ENCODE measurements around the gene COL25A1. TPM values are rescaled to one million over a fixed set of nuclear protein-coding genes. Genes with fewer than 3 reads are reported as not detected.

The COL25A1 gene
- total and polyA plus RNA-seq, 4 donors, result 0.61 to 4.4 (median 2.1) TPM

DNA sequence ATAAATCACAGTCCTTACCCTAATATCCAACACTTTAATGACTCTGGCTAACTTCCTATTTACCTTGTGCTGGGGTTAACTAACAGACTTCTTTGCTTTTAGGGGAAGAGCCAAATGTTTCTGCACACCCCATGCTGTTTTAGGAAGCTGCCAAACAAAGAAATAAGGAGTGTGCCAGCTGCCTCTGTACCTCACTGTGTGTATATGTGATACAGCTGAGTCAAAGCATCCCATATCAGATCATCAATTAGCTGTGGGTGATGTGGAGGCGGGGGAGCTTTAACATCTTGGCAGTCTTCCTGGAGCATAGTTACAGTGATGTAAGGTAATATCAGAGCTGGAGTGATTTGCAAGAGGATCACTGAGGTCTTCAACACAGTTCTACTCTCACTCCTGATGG, 95.4 kb downstream of the COL25A1 start:
- Histone ChIP-seq H3K4me3 (ENCODE audit: low read depth in 1 of 3, low read length in 3 of 3) (no peak overlapping the region), H3K4me1 (ENCODE audit: control insufficient read depth in 4 of 4, insufficient read depth in 4 of 4, low read length in 3 of 4) (no peaks in the 10 kb centered on the region), H3K9ac (ENCODE audit: low read depth in 1 of 2, low read length in 2 of 2) (no peak overlapping the region), H3K9me3 (ENCODE audit: control insufficient read depth in 4 of 4, low read length in 3 of 4) (no peaks in the 10 kb centered on the region), H3K36me3 (ENCODE audit: control insufficient read depth in 4 of 4, insufficient read depth in 3 of 4, low read depth in 1 of 4, low read length in 3 of 4) (no peaks in the 10 kb centered on the region), H3K27me3 (ENCODE audit: control insufficient read depth in 4 of 4, insufficient read depth in 4 of 4, low read length in 3 of 4) (no peaks in the 10 kb centered on the region), H3K27ac (ENCODE audit: low read depth in 1 of 2, low read length in 2 of 2) (no peak overlapping the region)
- no peak for DNase-seq (ENCODE audit: low spot score)
- TF ChIP-seq YY1 (IDR thresholded peaks at IDR 0.05) (no peak), JUND (IDR thresholded peaks at IDR 0.05) (no peak), FOXA1 (IDR thresholded peaks at IDR 0.05) (no peak), NR2F2 (IDR thresholded peaks at IDR 0.05) (no peak), EGR1 (IDR thresholded peaks at IDR 0.05; ENCODE audit: low read depth in 2 of 2) (no peak), RXRA (IDR thresholded peaks at IDR 0.05) (no peak), GABPA (IDR thresholded peaks at IDR 0.05 in 1 of 2, conservative IDR thresholded peaks at IDR 0.05 in 1 of 2) (no peak), SP1 (IDR thresholded peaks at IDR 0.05) (no peak), RAD21 (IDR thresholded peaks at IDR 0.05) (no peak), FOXA2 (IDR thresholded peaks at IDR 0.05) (no peak)
- TF ChIP-seq, protein P1, sequence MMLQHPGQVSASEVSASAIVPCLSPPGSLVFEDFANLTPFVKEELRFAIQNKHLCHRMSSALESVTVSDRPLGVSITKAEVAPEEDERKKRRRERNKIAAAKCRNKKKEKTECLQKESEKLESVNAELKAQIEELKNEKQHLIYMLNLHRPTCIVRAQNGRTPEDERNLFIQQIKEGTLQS (IDR thresholded peaks at IDR 0.05), result no peak
- TF ChIP-seq, protein P2, sequence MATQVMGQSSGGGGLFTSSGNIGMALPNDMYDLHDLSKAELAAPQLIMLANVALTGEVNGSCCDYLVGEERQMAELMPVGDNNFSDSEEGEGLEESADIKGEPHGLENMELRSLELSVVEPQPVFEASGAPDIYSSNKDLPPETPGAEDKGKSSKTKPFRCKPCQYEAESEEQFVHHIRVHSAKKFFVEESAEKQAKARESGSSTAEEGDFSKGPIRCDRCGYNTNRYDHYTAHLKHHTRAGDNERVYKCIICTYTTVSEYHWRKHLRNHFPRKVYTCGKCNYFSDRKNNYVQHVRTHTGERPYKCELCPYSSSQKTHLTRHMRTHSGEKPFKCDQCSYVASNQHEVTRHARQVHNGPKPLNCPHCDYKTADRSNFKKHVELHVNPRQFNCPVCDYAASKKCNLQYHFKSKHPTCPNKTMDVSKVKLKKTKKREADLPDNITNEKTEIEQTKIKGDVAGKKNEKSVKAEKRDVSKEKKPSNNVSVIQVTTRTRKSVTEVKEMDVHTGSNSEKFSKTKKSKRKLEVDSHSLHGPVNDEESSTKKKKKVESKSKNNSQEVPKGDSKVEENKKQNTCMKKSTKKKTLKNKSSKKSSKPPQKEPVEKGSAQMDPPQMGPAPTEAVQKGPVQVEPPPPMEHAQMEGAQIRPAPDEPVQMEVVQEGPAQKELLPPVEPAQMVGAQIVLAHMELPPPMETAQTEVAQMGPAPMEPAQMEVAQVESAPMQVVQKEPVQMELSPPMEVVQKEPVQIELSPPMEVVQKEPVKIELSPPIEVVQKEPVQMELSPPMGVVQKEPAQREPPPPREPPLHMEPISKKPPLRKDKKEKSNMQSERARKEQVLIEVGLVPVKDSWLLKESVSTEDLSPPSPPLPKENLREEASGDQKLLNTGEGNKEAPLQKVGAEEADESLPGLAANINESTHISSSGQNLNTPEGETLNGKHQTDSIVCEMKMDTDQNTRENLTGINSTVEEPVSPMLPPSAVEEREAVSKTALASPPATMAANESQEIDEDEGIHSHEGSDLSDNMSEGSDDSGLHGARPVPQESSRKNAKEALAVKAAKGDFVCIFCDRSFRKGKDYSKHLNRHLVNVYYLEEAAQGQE (IDR thresholded peaks at IDR 0.05), result no peak
- TF ChIP-seq, protein P3, sequence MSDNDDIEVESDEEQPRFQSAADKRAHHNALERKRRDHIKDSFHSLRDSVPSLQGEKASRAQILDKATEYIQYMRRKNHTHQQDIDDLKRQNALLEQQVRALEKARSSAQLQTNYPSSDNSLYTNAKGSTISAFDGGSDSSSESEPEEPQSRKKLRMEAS (IDR thresholded peaks at IDR 0.05), result no peak
- WGBS, result 84% methylated on average over 1 of the region's 1 CpG

DNA sequence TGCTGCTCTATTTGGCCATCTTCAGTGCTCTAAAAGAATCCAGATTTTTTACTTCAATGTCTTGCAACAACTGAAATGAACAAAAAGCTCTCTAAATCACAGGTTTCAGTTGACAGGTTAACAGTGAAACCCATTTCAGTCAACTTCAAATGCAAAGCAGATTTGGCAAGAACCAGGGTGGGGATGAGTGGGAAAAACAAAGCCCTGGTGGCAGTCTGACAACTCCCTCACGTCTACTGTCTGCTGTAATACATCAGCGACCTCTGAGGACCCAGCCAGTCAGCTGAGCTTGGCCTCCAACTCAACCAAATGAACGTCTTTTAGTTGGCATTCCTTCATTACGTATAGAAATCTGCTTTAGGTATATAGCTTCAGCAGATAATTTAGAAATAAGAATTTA, 95.8 kb downstream of the COL25A1 start:
- Histone ChIP-seq H3K4me1 (ENCODE audit: control insufficient read depth in 4 of 4, insufficient read depth in 4 of 4, low read length in 3 of 4) (no peaks in the 10 kb centered on the region), H3K27ac (ENCODE audit: low read depth in 1 of 2, low read length in 2 of 2) (no peak overlapping the region), H3K36me3 (ENCODE audit: control insufficient read depth in 4 of 4, insufficient read depth in 3 of 4, low read depth in 1 of 4, low read length in 3 of 4) (no peaks in the 10 kb centered on the region), H3K4me3 (ENCODE audit: low read depth in 1 of 3, low read length in 3 of 3) (no peak overlapping the region), H3K27me3 (ENCODE audit: control insufficient read depth in 4 of 4, insufficient read depth in 4 of 4, low read length in 3 of 4) (no peaks in the 10 kb centered on the region), H3K9ac (ENCODE audit: low read depth in 1 of 2, low read length in 2 of 2) (no peak overlapping the region), H3K9me3 (ENCODE audit: control insufficient read depth in 4 of 4, low read length in 3 of 4) (no peaks in the 10 kb centered on the region)
- DNase-seq (ENCODE audit: low spot score), result no peak
- TF ChIP-seq, protein P2 (IDR thresholded peaks at IDR 0.05), result no peak
- TF ChIP-seq HNF4G (IDR thresholded peaks at IDR 0.05), result no peak
- TF ChIP-seq, protein P4, sequence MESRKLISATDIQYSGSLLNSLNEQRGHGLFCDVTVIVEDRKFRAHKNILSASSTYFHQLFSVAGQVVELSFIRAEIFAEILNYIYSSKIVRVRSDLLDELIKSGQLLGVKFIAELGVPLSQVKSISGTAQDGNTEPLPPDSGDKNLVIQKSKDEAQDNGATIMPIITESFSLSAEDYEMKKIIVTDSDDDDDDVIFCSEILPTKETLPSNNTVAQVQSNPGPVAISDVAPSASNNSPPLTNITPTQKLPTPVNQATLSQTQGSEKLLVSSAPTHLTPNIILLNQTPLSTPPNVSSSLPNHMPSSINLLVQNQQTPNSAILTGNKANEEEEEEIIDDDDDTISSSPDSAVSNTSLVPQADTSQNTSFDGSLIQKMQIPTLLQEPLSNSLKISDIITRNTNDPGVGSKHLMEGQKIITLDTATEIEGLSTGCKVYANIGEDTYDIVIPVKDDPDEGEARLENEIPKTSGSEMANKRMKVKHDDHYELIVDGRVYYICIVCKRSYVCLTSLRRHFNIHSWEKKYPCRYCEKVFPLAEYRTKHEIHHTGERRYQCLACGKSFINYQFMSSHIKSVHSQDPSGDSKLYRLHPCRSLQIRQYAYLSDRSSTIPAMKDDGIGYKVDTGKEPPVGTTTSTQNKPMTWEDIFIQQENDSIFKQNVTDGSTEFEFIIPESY (IDR thresholded peaks at IDR 0.05), result no peak
- no peak for TF ChIP-seq FOXA1 (IDR thresholded peaks at IDR 0.05)
- TF ChIP-seq, protein P5, sequence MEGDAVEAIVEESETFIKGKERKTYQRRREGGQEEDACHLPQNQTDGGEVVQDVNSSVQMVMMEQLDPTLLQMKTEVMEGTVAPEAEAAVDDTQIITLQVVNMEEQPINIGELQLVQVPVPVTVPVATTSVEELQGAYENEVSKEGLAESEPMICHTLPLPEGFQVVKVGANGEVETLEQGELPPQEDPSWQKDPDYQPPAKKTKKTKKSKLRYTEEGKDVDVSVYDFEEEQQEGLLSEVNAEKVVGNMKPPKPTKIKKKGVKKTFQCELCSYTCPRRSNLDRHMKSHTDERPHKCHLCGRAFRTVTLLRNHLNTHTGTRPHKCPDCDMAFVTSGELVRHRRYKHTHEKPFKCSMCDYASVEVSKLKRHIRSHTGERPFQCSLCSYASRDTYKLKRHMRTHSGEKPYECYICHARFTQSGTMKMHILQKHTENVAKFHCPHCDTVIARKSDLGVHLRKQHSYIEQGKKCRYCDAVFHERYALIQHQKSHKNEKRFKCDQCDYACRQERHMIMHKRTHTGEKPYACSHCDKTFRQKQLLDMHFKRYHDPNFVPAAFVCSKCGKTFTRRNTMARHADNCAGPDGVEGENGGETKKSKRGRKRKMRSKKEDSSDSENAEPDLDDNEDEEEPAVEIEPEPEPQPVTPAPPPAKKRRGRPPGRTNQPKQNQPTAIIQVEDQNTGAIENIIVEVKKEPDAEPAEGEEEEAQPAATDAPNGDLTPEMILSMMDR (IDR thresholded peaks at IDR 0.05; ENCODE audit: low read depth, low read length, missing input control), result no peak
- TF ChIP-seq FOXA2 (IDR thresholded peaks at IDR 0.05), result no peak
- TF ChIP-seq RXRA (IDR thresholded peaks at IDR 0.05), result no peak
- TF ChIP-seq GABPA (IDR thresholded peaks at IDR 0.05 in 1 of 2, conservative IDR thresholded peaks at IDR 0.05 in 1 of 2), result no peak
- no peak for TF ChIP-seq HNF4A (conservative IDR thresholded peaks at IDR 0.05)
- no peak for TF ChIP-seq SP1 (IDR thresholded peaks at IDR 0.05)
- no peak for TF ChIP-seq TAF1 (conservative IDR thresholded peaks at IDR 0.05)
- TF ChIP-seq, protein P3 (IDR thresholded peaks at IDR 0.05), result no peak
- TF ChIP-seq EGR1 (IDR thresholded peaks at IDR 0.05; ENCODE audit: low read depth in 2 of 2), result no peak
- no peak for TF ChIP-seq RAD21 (IDR thresholded peaks at IDR 0.05)
- TF ChIP-seq JUND (IDR thresholded peaks at IDR 0.05), result no peak
- 44% methylated on average over 4 of the region's 4 CpGs for WGBS
